Kidney epithelial cell (primary cell): ENCODE measurements around the gene CBR3. TPM values are rescaled to one million over a fixed set of nuclear protein-coding genes. Genes with fewer than 3 reads are reported as not detected.

Source experiments
- DNase-seq: peaks from one replicate; pipeline ENCODE4 v3.0.0-alpha.2; 2010; ENCODE audit warnings: low read depth
- H3K27me3 ChIP-seq: 2 replicates; pipeline ENCODE4 v1.6.0; 2011; ENCODE audit warnings: low read length; ENCODE audit not compliant: control insufficient read depth, insufficient read depth
- H3K36me3 ChIP-seq: 2 replicates; pipeline ENCODE4 v1.5.1; 2011; ENCODE audit warnings: low read length; ENCODE audit not compliant: control insufficient read depth, insufficient read depth
- H3K4me3 ChIP-seq: 2 replicates; pipeline ENCODE4 v1.5.1; 2011; ENCODE audit warnings: low read depth, mild to moderate bottlenecking, control low read depth, low read length
- total RNA-seq: library from RNA; depleted of rRNA; stranded (reverse); fragments of >200 nt; gene quantifications from 2 replicates; pipeline ENCODE4 v1.2.3, GENCODE V29; 2015
- TF ChIP-seq, protein P1 (sequence below): IDR thresholded peaks from 2 replicates; pipeline ENCODE4 v1.5.1; 2011; ENCODE audit warnings: mild to moderate bottlenecking, moderate library complexity, low read length, control low read depth, inconsistent platforms; ENCODE audit not compliant: insufficient read depth, poor library complexity, severe bottlenecking

Gene CBR3
- total RNA-seq, 1 donor from 2014 or later, result 0.21 TPM

DNA sequence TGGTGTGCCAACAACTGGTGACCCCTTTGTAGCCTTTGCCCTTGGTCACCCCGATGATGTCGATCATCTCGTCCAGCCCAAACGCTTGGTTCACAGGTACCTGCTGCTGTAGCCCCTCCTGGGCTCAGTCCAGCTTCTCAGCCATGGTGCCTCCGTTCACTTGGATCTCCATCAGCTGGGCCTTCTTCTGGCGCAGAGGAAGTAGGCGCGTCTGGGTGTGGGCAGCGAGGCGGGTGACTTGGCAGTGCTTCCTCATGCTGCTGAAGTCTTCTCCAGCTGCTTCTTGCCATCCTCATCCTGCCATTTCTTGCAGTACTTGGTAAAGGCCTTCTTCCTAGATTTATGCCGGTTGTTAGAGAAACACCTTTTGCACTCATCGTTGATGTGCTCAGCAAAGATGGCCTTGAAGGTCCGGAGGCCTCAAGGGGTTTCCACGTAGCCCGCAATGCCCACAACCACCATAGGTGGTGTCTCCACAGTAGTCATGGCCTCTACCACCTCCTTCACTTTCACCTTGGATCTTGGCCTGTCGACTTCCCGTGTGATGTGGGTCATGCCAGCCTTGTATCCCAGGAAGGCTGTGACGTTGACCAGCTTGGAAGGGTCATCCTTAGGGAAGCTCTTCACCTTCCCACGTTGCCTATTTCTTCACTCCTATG lies 34.7 kb downstream of the CBR3 start:
- peaks cover 3% of the 10 kb centered on the region for H3K36me3 ChIP-seq
- no peak overlapping the region for H3K4me3 ChIP-seq
- TF ChIP-seq, protein P1, sequence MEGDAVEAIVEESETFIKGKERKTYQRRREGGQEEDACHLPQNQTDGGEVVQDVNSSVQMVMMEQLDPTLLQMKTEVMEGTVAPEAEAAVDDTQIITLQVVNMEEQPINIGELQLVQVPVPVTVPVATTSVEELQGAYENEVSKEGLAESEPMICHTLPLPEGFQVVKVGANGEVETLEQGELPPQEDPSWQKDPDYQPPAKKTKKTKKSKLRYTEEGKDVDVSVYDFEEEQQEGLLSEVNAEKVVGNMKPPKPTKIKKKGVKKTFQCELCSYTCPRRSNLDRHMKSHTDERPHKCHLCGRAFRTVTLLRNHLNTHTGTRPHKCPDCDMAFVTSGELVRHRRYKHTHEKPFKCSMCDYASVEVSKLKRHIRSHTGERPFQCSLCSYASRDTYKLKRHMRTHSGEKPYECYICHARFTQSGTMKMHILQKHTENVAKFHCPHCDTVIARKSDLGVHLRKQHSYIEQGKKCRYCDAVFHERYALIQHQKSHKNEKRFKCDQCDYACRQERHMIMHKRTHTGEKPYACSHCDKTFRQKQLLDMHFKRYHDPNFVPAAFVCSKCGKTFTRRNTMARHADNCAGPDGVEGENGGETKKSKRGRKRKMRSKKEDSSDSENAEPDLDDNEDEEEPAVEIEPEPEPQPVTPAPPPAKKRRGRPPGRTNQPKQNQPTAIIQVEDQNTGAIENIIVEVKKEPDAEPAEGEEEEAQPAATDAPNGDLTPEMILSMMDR, result peak; percentile 11
- no peak for DNase-seq
- H3K27me3 ChIP-seq, result no peaks in the 10 kb centered on the region

DNA sequence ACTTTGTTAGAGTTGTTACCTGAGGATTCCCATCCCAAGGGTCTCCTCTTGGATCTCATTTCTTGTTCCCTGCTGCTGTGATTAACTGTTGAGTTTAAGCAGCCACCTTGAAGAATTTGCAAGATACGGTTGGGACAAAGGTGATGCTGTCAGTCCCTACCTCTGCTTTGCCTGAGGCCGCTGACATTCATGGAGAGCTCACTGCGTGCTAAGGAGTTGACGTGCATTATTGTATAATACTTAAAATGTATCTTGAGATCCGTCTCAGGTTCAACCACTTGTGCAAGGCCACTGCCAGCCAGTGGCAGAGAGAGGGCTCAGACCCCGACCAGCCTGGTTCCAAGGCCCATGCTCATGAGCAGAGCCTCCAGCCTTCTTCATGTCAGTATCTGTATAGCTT lies 35.9 kb downstream of the CBR3 start:
- Histone ChIP-seq H3K27me3 (no peaks in the 10 kb centered on the region), H3K4me3 (no peak overlapping the region), H3K36me3 (peaks cover 3% of the 10 kb centered on the region)
- no peak for DNase-seq
- TF ChIP-seq, protein P1, result no peak

DNA sequence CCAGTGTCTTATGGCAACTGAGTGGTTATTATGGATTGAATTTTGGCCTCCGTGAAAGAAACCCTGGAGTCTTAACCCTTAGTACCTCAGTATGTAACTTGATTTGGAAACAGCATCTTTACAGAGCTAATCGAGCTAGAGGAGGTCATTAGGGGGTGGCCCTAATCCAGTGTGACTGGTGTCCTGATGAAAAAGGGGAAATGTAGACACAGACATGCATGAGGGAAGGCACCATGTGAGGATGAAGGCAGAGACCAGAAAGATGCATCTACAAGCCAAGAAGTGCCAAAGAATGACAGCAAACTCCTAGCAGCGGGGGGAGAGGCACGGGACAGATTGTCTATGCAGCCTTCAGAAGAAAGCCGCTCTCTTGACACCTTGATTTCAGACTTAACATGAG lies 36.5 kb downstream of the CBR3 start:
- no peaks in the 10 kb centered on the region for H3K27me3 ChIP-seq
- H3K4me3 ChIP-seq, result no peak overlapping the region
- TF ChIP-seq, protein P1, result no peak
- peaks cover 3% of the 10 kb centered on the region for H3K36me3 ChIP-seq
- no peak for DNase-seq

DNA sequence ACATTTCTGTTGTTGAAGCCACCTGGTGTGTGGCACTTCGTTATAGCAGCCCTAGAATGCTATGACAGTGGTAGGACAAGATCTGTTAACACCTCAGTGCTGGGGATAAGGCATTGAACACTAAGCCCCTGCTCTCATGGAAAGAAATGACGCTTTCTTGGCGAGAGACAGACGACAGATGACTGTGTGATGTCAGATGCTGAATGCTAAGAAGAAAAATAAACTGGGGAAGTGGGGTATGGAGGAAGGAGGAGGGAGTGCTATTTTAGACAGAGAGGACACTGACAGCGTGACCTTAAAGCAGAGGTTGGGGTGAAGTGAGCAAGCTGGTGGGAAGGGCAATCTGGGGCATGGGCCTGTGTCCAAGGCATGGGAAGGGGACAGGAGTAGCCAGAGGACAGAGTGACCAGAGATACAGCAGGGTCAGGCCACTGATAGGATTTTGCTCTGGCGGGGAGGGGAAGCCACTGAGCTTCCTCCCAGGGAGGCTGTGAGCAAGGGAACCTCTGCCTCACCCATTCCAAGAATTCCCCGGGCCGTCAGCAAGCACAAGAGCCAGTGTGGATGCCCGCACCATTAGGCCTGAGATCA lies 37.0 kb downstream of the CBR3 start:
- no peaks in the 10 kb centered on the region for H3K27me3 ChIP-seq
- no peak overlapping the region for H3K4me3 ChIP-seq
- H3K36me3 ChIP-seq, result peaks cover 3% of the 10 kb centered on the region
- DNase-seq, result no peak
- TF ChIP-seq, protein P1, result no peak

DNA sequence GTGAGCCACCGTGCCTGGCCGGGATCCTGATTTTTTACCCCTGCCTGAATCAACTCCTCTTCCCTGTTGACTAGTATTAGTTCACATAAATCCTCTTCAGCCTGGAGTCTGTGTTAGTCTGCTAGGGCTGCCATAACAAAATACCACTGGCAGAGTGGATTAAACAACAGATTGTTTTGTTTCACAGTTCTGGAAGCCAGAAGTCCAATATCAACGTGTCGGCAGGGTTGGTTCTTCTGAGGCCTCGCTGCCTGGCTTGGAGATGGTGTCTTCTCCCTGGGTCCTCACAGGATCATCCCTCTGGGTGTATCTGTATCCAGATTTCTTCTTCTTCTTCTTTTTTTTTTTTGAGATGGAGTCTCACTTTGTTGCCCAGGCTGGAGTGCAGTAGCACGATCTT lies 39.9 kb downstream of the CBR3 start:
- TF ChIP-seq, protein P1, result no peak
- Histone ChIP-seq H3K4me3 (no peak overlapping the region), H3K36me3 (no peaks in the 10 kb centered on the region), H3K27me3 (no peaks in the 10 kb centered on the region)
- DNase-seq, result no peak
